NOMO-1 treated with dmso at 0.1 percent for 144 hours (cell line): Measurements from ENCODE around the gene RP2.
A peak's percentile ranks its signal among the peaks of the same experiment; 100 is the strongest.

Experiments used
- DNase-seq: peaks from one replicate; lab custom pipeline; 2025; ENCODE audit not compliant: unreplicated experiment; lab: John Stamatoyannopoulos, UW

RP2 gene

DNA sequence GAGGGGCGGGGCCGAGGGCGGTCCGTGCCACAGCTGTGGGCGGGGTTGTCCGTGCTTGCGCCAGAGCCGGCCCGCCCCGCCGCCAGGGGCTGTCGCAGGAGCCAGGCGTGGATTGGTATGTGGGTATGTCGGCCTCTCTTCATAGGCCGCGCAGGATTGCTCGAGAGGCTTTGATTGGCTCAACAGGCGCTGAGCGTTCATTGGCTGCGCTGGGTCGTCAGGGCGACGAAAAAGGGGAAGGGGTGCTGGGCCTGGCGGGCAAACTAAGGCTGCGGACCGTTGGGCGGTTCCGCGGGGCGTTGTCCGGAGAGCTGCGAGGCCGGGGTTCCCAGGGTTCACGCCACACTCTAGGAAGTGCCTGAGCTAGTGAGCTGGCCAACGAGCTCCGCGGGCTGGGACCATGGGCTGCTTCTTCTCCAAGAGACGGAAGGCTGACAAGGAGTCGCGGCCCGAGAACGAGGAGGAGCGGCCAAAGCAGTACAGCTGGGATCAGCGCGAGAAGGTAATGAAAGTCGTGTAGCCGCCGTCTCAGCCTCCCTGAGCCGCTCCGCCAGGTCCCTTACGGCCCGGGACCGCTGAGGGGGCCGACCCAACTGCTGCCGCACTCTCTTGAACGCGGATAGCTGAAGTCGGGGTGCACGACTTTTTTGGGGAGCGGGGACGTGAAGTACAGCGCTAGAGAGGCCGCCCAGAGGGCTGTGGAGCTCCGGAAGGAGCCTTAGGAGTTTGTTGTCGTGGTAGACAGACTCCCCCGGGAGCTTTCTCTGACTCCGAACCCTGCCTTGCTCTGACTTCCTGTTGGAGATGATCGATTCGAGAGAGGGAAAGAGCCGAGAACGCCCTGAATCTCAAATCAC, at the start of gene RP2:
TSS of gene RP2 (plus strand) at position 343 of the 857 bp plus-strand sequence. CDS start at position 401, 58 bp downstream.
- DNase-seq, result peak; percentile 82

DNA sequence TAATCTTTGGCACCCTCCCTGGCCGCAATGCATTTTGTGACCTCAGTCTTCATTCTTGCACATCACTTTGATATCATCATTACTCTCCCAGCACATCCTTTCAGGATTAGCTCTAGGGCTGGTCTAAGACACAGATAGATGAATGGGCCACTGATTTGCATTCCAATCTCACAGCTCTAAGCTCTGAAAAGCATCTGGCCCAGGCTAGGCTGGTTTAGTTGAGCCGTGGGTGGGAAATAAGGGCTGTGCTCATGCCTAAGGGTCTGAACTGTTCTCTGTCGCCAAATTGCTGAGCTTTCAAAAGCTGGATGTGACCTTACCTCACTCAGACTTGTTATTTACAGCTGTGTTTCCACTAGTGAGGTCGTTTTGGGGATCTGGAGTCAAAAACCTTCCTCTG, 47.9 kb upstream of the RP2 start:
- DNase-seq, result no peak

DNA sequence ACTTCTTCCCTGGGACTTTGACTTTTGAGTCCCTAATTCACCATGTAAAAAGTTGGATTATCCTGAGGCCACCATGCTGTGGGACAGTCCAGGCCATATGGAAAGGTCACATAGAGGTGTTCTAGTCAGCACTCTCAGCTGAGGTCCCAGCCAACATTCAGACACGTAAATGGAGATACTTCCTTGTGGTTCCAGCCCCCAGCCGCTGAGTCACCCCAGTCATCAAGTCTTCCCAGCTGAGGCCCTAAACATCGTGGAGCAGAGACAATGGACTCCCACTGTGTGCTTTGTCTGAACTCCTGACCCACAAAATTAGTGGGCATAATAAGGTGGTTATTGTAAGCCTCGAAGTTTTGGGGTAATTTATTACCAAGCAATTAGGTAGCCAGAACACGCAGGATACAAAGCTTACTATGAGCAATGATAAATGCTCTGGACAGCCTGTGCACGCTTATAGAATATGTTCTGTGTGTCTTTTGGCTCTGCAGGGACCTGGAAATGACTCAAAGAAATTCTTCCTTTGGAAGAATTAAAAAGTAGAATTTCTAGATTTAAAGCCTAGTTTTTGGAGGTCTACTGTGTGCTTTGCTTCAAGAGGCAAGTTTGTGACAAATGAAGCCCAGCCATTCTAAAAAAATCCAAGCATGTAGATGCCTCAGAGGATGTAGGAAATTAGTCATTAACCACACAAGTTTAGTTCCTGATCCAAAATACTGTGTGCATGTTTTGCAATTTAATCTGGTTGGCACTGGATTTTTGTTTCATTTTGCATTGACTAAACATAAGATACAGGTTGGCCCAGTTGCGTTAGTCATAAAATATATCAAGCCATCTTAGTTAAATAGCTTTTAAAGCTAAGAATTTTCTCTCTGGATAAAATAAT, 44.7 kb upstream of the RP2 start:
- peak; percentile 70 for DNase-seq

DNA sequence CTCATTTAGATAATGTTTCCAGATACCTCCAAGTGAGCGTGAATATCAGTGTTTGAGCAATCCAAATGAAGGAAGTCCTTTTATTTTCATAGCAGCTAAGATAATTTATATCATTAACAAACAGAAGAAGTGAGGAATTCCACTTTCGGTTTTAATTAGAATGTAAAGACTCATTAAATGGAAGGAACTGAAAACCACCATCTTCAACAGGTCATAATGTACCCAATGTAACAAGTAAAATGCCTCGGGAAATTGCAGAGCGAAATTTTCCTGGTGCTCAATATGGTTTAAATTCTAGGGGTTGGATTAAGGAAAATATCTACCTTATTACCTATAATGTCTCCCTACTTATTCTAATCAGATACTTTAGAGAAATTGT, 44.0 kb upstream of the RP2 start:
- no peak for DNase-seq

DNA sequence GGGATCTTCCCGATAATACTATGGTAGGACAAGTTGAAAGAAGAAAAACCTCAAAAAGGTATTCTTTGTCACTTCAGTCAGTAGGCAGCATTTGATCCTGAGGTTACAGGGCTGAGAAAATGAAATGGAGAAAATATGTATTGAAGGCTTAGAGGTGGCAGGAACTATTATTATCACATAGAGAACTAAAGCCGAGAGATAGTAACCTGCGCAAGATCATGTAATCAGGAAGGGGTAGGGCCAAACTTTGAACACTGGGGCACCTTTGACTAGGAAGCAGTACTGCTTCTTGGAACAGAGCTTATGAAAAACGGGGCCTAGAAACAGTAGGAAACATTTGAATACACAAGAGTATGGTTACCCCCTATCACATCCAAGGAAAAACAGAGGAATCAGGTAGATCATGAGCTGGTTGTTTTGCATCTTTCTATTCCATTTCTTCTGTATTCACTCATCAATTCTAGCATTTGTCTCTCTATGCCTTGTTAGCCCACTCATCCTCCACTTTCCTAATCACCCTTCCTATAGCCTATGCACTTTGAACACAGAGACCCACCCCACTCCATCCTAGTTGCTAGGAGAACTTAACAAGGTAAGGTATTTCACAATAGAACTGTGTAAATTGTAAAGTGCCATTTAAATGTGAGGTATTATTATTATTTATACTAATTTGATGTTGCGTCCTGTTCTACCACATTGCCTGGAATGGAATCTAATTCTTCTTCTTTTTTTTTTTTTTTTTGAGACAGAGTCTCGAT, 43.3 kb upstream of the RP2 start:
- peak; percentile 35 for DNase-seq

DNA sequence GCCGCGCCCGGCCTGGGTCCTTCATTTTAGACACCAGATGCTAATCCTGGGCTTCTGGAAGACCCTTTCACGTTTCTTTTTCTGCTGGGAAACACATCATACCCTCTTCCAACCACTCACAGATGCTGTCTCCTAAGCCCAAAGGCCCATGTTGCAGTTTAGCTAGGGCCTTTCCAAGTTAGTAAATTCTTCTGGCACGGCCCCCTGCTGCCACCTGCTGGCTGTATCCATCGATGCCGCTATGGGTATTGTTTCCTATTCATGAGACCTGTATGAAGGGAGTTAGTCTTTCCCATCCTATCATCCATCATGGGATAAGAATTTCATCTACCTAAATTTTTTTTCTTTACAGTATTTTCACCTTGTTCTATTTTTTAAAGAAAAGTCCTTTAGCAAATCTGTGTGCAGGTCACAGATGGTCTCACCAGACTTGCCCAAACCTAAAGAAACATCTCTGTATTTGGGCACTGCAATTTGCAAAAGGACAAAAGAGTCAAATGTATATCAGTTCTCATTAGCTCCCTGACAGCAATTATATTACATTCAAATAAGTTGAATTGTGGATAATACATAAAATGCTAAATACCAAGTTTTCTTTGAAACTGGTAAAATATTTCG, 40.2 kb upstream of the RP2 start:
- DNase-seq, result peak; percentile 23

DNA sequence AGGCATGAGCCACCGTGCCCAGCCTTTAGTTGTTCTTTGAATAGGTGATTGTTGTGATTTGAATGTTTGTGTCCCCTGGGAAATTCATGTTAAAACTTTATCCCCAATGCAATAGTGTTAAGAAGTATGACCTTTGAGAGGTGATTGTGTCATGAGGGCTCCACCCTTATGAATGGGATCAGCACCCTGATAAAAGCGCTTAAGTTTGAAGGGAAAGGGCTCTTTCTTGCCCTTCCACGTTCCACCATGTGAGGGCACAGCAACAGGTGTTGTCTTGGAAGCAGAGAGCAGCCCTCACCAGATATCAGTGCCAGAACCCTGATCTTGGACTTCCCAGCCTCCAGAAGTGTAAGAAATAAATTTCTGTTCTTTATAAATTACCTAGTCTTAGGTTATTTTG, 33.7 kb upstream of the RP2 start:
- no peak for DNase-seq

DNA sequence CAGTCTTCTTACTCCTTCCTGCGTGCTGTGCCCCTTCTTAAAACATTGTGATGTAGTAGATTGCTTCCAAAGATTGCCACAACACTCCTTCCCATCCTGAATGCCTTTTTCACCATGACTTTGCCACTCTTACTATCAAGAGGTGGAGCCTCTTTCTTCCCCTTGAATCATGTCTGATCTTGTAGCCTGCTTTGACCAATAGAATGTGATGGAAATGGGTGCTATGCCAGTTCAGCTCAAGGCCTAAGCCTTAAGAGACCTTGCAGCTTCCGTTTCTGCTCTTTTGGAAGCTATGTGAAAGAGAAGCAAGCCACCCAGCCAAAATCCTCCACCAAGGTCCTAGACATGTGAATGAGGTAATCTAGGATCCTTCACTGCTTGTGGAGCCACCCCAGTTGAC, 31.6 kb upstream of the RP2 start:
- no peak for DNase-seq

DNA sequence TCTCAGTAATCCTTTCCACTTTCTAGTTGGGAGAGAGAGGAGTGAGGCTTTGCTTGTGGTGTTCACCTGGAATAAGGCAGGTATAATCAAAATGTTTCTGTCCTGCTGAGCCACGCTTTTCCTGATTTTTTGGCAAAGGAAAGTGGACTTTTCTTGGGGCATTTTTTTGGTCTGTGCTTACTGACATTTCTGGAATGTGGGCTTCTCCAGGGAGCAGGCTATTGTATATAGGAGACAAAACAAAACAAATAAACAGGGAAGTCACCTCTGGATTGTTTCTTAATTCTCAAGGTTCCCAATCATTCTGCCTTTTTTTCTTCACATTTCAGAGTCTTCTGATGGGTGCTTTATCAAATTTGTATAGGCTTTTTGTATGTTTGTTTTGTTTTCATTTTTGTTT, 25.7 kb upstream of the RP2 start:
- no peak for DNase-seq

DNA sequence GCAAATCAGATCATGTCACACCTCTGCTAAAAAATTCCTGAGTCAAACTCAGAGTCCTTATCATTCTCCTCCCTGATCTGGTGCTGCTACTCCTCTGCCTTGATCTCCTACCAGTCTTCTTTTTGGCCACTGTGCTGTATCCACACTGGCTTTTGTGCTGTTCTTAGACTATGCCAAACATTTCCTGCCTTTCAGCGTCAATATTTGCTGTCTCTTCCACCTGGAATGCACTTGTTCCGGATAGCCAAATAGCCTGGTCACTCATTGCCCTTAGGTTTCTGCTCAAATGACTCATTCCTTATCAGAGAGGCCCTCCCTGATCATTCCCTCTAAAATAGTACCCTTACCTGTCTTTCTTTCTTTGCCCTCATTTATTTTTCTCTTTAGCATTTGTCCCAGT, 24.4 kb upstream of the RP2 start:
- DNase-seq, result no peak

DNA sequence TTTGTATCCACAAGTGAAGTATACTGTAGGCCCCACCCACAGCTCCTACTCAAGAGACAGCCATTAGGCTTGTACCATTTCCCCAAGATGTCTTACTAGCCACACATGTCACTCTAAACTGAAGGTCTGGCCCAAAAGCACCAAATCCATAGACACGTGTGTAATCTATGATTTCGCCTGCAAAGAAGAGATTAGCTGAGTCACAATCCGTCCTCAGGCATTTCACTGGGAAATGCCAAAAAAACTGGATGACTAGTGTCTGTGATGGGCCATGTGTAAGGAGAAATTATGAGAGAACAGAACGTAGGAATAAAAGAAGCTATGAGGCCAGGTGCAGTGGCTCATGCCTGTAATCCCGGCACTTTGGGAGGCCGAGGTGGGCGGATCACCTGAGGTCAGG, 21.9 kb upstream of the RP2 start:
- no peak for DNase-seq

DNA sequence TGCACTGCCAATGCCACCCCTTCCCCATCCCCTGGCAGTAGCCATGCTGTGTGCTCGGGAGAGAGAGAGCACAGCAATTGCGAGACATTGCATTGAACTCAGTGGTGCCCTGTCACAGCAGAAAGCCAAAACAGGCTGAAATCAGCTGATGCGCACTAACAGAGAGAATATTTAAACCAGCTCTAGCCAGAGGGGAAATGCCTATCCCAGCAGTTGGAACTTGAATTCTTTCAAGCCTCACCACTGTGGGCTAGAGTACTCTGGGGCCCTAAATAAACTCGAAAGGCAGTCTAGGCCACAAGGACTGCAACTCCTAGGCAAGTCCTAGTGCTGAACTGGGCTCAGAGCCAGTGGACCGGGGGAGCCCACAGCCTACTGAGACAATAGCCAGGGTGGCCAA, 17.7 kb upstream of the RP2 start:
- no peak for DNase-seq

DNA sequence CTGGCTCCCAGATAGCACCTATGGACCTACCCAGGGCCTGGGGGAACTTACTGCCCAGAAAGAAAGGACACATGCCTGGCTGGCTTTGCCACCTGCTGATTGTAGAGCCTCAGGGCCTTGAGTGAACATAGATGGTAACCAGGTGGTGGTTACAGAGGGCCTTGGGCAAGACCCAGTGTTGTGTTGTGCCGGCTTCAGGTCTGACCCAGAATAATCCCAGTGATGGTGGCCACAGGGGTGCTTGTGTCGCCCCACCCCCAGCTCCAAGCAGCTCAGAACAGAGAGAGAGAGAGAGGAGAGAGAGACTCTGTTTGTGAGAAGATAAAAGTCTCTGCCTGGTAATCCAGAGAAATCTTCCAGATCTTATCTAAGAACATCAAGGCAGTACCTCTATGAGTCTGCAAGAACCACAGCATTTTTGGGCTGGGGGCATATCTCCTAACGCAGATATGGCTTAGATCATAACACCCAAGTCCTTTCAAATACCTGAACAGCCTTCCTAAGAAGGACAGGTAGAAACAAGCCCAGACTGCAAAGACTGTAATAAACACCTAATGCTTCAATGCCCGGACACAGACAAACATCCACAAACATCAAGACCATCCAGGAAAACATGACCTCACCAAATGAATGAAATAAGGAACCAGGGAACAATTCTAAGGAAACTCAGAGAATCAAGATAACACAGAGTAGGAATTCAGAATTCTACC, 16.3 kb upstream of the RP2 start:
- DNase-seq, result no peak

DNA sequence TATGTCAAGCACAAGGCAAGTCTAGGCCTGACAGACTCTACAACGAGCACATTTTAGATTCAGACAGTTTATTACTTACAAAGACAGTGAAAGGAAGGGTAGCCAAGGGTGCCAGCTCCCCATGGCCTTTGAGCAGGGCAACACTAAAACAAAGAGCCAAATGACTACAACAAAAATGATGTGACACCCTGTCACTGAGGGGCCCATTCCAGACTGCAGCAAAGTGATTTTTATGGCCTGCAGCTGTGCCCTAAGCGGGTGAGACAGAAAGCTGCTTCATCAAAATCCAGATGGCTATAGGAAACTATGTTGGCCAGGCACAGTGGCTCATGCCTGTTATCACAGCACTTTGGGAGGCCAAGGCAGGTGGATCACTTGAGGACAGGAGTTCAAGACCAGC, 13.4 kb upstream of the RP2 start:
- DNase-seq, result no peak

DNA sequence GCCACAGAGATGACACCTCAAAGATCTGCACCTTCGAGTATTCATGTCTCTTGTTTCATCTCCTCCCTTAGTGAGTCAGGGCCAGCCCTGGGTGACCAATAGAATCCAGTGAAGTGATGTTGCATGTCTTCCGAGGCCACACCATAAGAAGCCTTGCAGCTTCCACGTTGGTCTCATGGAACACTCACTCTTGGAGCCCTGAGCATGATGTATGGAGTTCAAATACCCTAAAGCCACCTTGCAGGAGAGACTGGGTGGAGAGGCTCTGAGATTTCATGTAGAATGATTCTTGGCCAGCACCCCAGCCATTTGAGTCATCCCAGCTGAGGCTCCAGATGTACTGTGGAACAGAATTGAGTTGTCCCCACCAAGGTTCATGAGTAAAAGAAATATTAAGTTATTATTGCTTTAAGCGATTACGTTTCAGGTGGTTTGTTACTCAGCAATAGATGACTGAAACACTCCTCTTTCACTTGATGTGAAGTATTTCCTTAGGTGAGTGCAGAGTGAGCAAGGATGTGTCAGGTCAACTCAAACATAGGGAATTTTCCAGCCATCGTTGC, 5.0 kb upstream of the RP2 start:
- no peak for DNase-seq

DNA sequence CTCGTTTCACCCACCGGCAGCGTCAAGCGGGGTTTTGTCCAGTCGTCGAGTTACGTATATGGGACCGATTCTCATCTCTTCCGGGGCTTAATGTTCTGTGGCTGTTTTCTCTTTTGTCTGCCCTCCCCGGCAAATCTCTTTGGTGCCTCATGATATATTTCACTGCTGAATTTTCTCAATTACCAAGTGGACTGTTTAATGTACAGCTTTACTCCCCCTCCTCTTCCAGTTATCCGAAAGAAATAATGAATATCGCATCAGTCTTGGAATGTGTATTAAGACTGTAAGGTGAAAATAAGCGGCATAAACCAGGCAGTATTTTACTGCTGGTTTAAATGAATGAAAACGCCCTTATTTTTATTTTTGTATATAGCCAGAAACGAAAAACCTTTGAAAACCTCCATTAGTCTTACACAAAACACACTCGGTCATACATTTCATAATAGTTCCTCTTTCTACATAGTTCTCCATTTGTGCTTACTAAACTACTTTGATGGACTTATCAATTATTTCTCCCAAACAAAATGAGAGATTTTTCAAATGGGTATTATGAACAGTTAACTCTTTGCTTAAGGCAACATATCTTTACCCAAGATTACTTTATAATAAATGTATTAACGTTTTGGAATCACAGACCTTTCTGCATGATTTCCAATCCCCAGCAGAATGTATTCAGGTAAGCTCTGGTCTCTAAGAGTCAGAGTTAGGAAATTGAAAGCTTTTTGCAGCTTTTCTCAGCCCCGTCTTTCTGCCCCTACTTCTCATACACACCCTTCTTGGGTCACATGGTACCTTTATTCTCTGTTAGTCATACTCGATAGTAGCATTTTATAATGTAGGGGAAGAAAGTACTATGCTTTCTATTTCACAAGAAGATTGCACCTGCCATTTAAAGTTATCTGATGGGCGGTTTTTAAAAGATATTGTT, 979 bp downstream of the RP2 start:
- DNase-seq, result peak; percentile 20

DNA sequence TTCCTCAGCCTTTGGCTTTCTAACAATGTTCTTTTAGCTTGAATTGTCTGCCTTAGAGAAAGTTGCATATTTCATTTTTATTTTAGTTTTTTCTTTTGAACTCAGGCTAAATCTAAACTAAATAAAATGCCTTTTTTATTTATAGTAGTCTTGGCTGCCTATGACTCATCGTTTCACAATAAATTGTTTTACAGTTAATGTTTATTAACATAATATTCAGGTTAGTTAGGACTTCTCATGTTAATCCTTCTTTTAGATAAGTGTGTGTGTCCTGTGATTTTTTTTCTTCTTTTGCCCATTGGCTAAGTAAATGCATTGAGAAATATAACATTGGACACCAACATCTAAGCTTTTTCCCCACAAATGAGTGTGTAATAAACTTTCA, 1.6 kb downstream of the RP2 start:
- no peak for DNase-seq

DNA sequence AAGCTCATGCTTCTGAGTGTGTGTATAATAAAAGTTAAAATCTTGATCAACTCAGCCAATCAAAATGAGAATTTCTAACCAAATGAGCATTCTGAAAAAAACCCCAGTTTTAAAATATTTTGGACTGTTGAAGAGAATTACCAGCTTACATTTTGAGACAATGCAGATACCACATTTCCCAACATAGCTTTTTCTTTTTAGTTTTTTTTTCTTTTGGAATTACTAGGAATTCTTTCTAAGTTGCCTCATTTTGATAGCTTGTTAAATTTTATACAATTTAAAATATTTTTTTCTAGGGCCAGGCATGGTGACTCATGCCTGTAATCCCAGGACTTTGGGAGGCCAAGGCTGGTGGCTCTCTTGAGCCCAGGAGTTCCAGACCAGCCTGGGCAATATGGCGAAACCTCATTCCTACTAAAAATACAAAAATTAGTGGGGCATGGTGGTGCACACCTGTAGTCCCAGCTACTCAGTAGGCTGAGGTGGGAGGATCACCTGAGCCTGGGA, 2.2 kb downstream of the RP2 start:
- DNase-seq, result no peak

DNA sequence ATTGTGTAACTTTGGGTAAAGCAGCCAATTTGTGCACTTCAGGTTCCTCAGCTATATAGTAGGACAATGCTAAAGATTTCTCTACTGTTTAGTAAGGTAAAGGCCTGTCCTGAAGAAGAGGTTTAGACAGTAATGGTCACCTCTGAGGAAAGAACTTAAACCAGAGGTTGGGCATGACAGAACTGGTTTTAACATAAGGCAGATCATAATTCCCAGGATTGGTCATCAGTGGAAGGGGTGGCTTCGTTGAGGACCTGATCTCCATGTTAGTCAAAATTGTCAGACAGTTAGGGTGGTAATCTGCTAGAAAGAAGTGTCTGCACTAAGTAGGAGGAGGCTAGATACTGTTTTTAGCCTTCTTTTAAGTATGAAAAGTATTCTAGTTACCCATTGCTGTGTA, 4.1 kb downstream of the RP2 start:
- no peak for DNase-seq
